GM03348 (cell line): ENCODE data around the gene UBN1.
A peak's percentile ranks its signal among the peaks of the same experiment; 100 is the strongest.
"Not testable (repeated sequence)": the region's sequence is repeated elsewhere in the genome, so short reads cannot be mapped to it uniquely, and the experiment has no call there.

Experiments
- DNase-seq: peaks from one replicate; pipeline ENCODE4 v3.0.0; 2012; ENCODE audit warnings: low spot score

The UBN1 gene

DNA sequence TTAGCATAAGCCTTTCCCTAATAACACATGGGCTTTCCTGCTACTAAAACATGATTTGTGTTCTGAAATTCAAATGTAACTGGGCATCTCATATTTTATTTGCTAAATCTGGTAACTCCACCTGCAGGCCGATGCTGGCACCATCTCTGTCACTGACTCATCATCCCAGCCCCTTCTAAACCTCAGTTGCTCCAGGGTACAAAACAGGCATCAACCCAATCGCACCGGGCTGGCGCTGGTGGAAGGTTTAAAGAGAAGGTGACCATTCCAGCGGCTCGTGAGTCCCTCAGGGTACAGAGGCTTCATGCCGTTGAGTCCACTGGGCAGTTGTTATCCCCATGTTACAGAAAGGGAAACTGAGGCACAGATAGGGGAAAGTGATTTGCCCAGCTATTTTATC lies 62.5 kb downstream of the UBN1 start:
- DNase-seq = no peak

DNA sequence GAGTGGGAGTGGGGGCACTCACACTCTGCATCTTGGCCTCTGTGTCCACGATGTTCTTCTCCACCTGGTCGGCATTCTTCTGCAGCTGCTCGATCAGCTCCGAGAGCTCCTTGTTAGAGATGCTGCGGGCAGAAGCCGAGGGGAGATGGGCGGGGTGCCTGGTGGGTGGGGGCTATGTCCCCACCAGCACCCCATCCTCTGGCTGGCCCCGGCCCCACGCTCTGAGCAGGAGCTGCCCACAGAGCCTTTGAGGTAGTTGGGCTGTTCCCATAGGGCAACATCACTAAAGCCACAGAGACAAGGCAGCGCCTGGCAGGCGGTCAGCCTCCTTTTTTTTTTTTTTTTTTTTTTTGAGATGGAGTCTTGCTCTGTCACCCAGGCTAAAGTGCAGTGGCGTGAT lies 63.5 kb downstream of the UBN1 start:
- DNase-seq = no peak

GRCh38 chr16:4911970-4912386 lies 64.7 kb downstream of the UBN1 start:
- peak; percentile 42 for DNase-seq

DNA sequence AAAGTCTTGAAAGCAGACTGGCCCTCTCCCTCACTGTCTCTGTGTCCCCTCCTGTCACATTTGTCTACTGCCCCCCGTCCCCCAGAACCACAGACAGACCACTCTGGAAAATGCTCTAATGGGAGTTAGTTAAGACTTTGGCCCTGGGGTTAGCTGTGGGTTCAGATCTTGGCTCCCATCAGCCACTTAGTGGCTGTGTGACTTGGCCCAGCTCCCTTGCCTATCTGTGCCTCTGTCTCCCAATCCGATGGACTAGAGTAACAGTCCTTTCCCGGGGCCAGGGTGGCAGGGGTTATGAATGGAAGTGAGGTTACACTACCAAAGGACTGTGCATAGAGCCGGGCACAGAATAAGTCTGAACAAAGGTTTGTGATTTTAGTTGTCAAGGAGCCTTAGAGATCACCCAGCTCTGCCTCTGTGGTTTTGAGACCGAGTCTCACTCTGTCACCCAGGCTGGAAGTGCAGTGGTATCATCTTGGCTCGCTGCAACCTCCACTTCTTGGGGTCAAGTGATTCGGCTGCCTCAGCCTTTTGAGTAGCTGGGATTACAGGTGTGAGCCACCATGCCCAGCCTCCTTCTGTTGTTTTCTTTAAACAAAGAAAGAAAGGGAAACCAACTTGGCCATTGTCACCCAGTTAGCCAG lies 66.0 kb downstream of the UBN1 start:
- DNase-seq = no peak

GRCh38 chr16:4913774-4914525 lies 66.7 kb downstream of the UBN1 start:
- DNase-seq = no peak

- DNase-seq = no peak
Measured at GRCh38 chr16:4914528-4915225, 67.4 kb downstream of the UBN1 start.

GRCh38 chr16:4915226-4915761 lies 68.0 kb downstream of the UBN1 start:
- DNase-seq = peak; percentile 69

GRCh38 chr16:4917117-4917516 lies 69.8 kb downstream of the UBN1 start:
- peak; percentile 62 for DNase-seq

GRCh38 chr16:4918781-4919251 lies 71.5 kb downstream of the UBN1 start:
- no peak for DNase-seq

DNA sequence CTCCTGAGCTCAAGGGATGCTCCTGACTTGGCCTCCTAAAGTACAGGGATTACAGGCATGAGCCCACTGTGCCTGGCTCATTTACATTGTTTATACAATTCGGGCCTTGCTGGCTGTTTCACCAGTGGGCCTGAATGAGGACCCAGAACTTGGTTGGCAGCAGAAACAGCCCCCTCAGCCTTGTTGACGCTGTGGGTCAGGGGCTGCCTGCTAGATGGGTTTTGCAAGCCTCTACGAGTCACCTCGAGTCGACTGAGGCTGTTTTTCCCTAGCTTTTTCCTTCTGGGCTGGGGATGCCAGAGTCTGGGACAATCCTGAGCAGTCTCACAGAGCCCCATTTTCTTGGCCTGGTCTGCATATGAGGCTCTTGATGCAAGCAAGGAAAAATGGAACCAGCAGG lies 73.5 kb downstream of the UBN1 start:
- no peak for DNase-seq

- no peak for DNase-seq
Measured at GRCh38 chr16:4922721-4923342, 75.6 kb downstream of the UBN1 start.

- DNase-seq = no peak
Measured at GRCh38 chr16:4923853-4924252, 76.6 kb downstream of the UBN1 start.

GRCh38 chr16:4924593-4925292 lies 77.5 kb downstream of the UBN1 start:
- DNase-seq = no peak

GRCh38 chr16:4925293-4925607 lies 78.0 kb downstream of the UBN1 start:
- no peak for DNase-seq

DNA sequence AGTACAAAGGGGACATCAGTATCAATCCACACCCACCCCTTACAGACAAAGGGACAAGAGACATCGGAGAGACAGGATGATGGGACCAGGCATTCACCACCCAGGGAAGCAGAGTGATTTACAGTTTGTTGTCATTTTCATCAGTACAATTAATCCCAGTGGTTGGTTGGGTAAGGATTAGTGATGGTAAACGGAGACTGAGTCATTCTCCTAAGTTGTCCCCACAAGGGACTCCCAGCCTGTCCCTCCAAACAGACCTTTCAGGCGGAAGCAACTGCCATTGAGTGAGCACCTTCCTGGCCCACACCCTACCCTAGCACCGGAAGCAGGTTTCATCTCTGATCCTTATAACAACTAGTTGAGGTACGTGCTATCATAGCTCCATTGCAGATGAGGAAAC lies 78.5 kb downstream of the UBN1 start:
- no peak for DNase-seq

DNA sequence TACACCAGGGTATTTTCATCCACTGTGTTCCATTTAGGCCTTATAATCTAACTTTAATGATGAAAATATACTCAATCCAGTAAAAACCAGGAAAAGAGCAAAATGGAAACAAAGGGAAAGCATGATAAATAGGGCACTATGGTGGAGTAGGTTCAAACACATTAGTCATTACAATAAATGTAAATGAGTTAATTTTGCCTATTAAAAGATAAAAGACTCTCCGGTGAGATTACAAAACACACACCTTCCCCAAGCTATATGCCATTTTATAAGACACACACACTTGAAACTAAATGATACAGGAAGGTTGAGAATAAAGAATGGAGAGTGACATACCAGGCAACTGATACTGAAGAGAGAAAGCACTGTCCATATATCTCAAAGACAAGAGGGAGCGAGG lies 79.6 kb downstream of the UBN1 start:
- DNase-seq = no peak

DNA sequence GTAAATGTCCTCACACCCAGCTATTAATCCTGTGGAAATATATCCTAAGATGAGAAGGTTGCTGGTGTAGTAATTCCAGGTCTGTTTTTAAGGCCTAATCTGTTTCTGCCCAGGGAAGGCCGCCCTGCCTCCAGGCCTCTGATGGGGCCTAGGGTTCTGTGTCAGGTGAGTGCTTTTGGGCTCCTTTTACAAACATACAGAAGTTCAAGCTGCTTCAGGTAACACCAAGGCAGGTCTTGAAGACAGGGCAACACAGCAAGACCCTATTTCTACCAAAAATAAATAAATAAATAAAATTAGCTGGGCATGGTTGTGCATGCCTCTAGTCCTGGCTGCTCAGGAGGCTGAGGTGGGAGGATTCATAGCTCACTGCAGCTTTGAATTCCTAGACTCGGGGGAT lies 80.4 kb downstream of the UBN1 start:
- DNase-seq = no peak

DNA sequence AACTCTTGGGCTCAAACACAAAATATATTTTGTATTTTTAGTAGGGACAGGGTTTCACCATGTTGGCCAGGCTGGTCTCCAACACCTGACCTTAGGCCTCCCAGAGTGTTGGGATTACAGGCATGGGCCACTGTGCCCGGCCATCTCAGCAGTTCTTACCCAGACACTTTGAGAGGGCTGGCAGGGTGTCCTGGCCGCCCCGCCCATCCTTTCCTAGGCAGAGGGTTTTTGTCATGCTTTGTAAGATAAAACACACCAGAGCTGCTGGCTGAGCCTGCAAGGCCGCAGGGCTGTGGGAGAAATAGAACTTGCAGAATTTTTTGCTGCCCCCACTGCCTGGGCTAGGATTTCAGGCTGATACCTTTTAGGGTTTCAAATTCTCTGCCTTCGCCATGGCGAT lies 80.9 kb downstream of the UBN1 start:
- no peak for DNase-seq

- not testable (repeated sequence) for DNase-seq
Measured at GRCh38 chr16:4929619-4930018, 82.3 kb downstream of the UBN1 start.

DNA sequence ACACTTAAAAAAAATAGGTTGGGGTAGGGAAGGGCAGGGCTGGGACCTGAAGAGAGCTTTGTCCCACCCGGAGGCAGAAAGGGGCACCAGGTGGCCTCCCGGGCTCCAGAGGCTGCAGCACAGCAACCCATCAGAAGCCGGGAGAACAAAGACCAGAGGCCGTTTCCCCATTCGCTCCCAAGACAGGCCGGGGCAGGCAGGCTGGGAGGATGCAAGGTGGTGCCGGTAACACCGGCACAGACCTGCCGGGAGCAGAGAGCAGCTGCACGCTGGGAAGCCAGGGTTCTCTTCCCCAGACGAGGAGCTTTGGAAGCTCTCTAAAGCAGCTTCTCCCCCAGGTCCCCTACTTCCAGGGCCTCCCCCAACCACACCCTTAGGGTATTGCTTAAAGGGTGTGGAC lies 84.1 kb downstream of the UBN1 start:
- no peak for DNase-seq
